NCI-H128 (cell line): Measurements from ENCODE around the gene GPR89B.
A peak's percentile ranks its signal among the peaks of the same experiment; 100 is the strongest.
"Not testable (repeated sequence)": the region's sequence is repeated elsewhere in the genome, so short reads cannot be mapped to it uniquely, and the experiment has no call there.

ENCODE experiments used
- DNase-seq: peaks from one replicate; lab custom pipeline; 2025; ENCODE audit not compliant: unreplicated experiment; lab: John Stamatoyannopoulos, UW

GPR89B gene

GRCh38 chr1:147928236-147929132 lies at the start of gene GPR89B:
GPR89B (plus strand) TSS chr1:147928420; CDS start chr1:147928537, 117 bp downstream.
- DNase-seq: peak; percentile 85

- no peak for DNase-seq
These were observed 48.3 kb upstream of the GPR89B start for GRCh38 chr1:147879911-147880310.

GRCh38 chr1:147882535-147882934 lies 45.7 kb upstream of the GPR89B start:
- no peak for DNase-seq

GRCh38 chr1:147890177-147890790 lies 37.9 kb upstream of the GPR89B start:
- DNase-seq: peak; percentile 15

- no peak for DNase-seq
These were observed 37.1 kb upstream of the GPR89B start for GRCh38 chr1:147891088-147891487.

GRCh38 chr1:147892216-147892615 lies 36.0 kb upstream of the GPR89B start:
- no peak for DNase-seq

GRCh38 chr1:147892731-147893214 lies 35.4 kb upstream of the GPR89B start:
- DNase-seq: peak; percentile 28

GRCh38 chr1:147895123-147895522 lies 33.1 kb upstream of the GPR89B start:
- DNase-seq: no peak

GRCh38 chr1:147897029-147897752 lies 31.0 kb upstream of the GPR89B start:
- DNase-seq: no peak

GRCh38 chr1:147897789-147898188 lies 30.4 kb upstream of the GPR89B start:
- no peak for DNase-seq

GRCh38 chr1:147902253-147902845 lies 25.9 kb upstream of the GPR89B start, which contains the start of gene GJA8:
GJA8 (plus strand) TSS chr1:147902795; CDS start chr1:147907956, 5,161 bp downstream.
- no peak for DNase-seq

- DNase-seq: no peak
These were observed 23.5 kb upstream of the GPR89B start for GRCh38 chr1:147904726-147905125.

- no peak for DNase-seq
These were observed 20.3 kb upstream of the GPR89B start for GRCh38 chr1:147907786-147908509.

GRCh38 chr1:147912553-147912952 lies 15.7 kb upstream of the GPR89B start:
- no peak for DNase-seq

- DNase-seq: no peak
These were observed 14.8 kb upstream of the GPR89B start for GRCh38 chr1:147913362-147913942.

GRCh38 chr1:147919896-147920295 lies 8.3 kb upstream of the GPR89B start:
- no peak for DNase-seq

GRCh38 chr1:147924813-147925212 lies 3.4 kb upstream of the GPR89B start:
- no peak for DNase-seq

- not testable (repeated sequence) for DNase-seq
These were observed 1.0 kb upstream of the GPR89B start for GRCh38 chr1:147927215-147927614.

- DNase-seq: not testable (repeated sequence)
These were observed 531 bp upstream of the GPR89B start for GRCh38 chr1:147927689-147928088.

GRCh38 chr1:147931137-147931536 lies 2.9 kb downstream of the GPR89B start:
- DNase-seq: not testable (repeated sequence)
